SK-N-SH (cell line): ENCODE data around the gene HOXA5.

Experiments used
- EP300 ChIP-seq, 2 experiments: IDR thresholded peaks; 2 replicates each; pipeline versions ENCODE4 v1.4.0 to v1.6.1; 2012; ENCODE audit warnings: borderline replicate concordance in 1 of 2, low read depth in 1 of 2, low read length in 1 of 2
- FOXM1 ChIP-seq: IDR thresholded peaks from 2 replicates; pipeline ENCODE4 v1.4.0; 2012; ENCODE audit warnings: low read depth, mild to moderate bottlenecking
- JUND ChIP-seq: IDR thresholded peaks from 2 replicates; pipeline ENCODE4 v1.4.0; 2012
- NRF1 ChIP-seq: IDR thresholded peaks from 2 replicates; pipeline ENCODE4 v1.6.1; 2012; ENCODE audit warnings: low read depth, mild to moderate bottlenecking, low read length
- SIN3A ChIP-seq: IDR thresholded peaks from 2 replicates; pipeline ENCODE4 v1.6.1; 2012; ENCODE audit warnings: low read depth, mild to moderate bottlenecking, low read length, moderate library complexity, borderline replicate concordance
- TEAD4 ChIP-seq: IDR thresholded peaks from 2 replicates; pipeline ENCODE4 v1.4.0; 2012; ENCODE audit warnings: mild to moderate bottlenecking, borderline replicate concordance; ENCODE audit not compliant: insufficient read depth
- TF ChIP-seq, protein P1 (sequence below): fragments of 200-600 bp; sonication (generic); IDR thresholded peaks from 2 replicates; pipeline ENCODE4 v1.6.1; 2017; ENCODE audit warnings: antibody characterized with exemption, mild to moderate bottlenecking, moderate library complexity

DNA sequence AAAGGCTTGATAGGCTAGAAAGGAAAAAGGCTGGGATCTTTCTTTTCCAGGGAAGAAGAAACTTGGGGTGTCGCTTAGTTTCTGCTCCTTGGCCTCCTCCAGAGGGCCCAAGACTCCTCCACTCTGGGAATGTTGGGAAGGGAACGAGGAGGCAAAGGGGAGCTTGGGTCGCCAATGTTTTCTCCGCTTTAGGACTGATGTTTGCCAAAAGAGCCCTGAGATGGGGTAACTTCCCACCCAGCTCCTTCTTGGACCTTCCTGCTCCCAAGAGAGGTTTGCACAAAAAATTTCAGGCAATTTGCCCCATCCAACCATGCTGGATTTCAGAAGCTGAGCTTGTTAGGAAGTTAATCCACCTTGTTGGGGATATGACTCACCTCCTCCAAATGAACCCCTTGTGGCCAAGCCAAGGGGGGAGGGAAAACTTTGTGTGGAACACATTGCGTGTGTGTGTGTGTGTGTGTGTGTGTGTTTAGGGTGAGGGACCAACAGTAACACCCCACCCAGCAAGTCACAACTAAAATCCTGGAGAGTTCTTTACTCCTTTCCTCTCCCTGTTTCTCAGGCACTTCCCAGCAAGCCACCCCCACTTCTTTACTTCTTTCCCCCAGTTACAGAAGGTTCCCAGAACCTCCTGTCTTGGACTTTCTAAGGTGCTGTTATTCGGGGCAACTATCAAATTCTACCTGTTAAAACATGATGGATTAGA is 32.3 kb downstream of the HOXA5 start:
- TF ChIP-seq TEAD4 (no peak), SIN3A (no peak), NRF1 (no peak), FOXM1 (no peak), EP300 (IDR thresholded peaks at IDR 0.05; ENCODE audit: borderline replicate concordance in 1 of 2, low read depth in 1 of 2, low read length in 1 of 2) (no peak), JUND (no peak)
- TF ChIP-seq, protein P1, sequence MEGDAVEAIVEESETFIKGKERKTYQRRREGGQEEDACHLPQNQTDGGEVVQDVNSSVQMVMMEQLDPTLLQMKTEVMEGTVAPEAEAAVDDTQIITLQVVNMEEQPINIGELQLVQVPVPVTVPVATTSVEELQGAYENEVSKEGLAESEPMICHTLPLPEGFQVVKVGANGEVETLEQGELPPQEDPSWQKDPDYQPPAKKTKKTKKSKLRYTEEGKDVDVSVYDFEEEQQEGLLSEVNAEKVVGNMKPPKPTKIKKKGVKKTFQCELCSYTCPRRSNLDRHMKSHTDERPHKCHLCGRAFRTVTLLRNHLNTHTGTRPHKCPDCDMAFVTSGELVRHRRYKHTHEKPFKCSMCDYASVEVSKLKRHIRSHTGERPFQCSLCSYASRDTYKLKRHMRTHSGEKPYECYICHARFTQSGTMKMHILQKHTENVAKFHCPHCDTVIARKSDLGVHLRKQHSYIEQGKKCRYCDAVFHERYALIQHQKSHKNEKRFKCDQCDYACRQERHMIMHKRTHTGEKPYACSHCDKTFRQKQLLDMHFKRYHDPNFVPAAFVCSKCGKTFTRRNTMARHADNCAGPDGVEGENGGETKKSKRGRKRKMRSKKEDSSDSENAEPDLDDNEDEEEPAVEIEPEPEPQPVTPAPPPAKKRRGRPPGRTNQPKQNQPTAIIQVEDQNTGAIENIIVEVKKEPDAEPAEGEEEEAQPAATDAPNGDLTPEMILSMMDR = no peak
